Chondrocyte (in vitro differentiated cells): Measurements from ENCODE around the gene CADM1. TPM values are rescaled to one million over a fixed set of nuclear protein-coding genes. Genes with fewer than 3 reads are reported as not detected.
A peak's percentile ranks its signal among the peaks of the same experiment; 100 is the strongest.

Source experiments
- DNase-seq: peaks from one replicate; pipeline ENCODE4 v3.0.0; 2021; ENCODE audit warnings: mixed read lengths, low spot score
- H3K27ac Mint-ChIP-seq: one replicate; pipeline ENCODE4 v1.8.0; 2021; ENCODE audit warnings: mild to moderate bottlenecking, moderate library complexity, mixed read lengths; ENCODE audit not compliant: unreplicated experiment
- H3K27me3 Mint-ChIP-seq: 2 replicates; pipeline ENCODE4 v1.8.0; 2021; ENCODE audit warnings: low read depth, mixed read lengths
- H3K36me3 Mint-ChIP-seq: 2 replicates; pipeline ENCODE4 v1.8.0; 2021; ENCODE audit warnings: low read depth, mixed read lengths
- H3K4me1 Mint-ChIP-seq: 2 replicates; pipeline ENCODE4 v1.8.0; 2021; ENCODE audit warnings: low read depth, mild to moderate bottlenecking, mixed read lengths
- H3K4me3 Mint-ChIP-seq: one replicate; pipeline ENCODE4 v1.8.0; 2021; ENCODE audit warnings: mild to moderate bottlenecking, moderate library complexity, mixed read lengths; ENCODE audit not compliant: unreplicated experiment
- H3K9me3 Mint-ChIP-seq: 2 replicates; pipeline ENCODE4 v1.8.0; 2021; ENCODE audit warnings: low read depth, mixed read lengths
- CTCF ChIP-seq: fragments of 200-600 bp; sonication (generic); IDR thresholded peaks from 2 replicates; pipeline ENCODE4 v1.5.0; 2021; ENCODE audit warnings: antibody characterized with exemption, mild to moderate bottlenecking, moderate library complexity
- total RNA-seq: library from RNA; stranded (reverse); gene quantifications from 3 replicates; pipeline ENCODE4 v1.2.1, GENCODE V29; 2021

The CADM1 gene
- total RNA-seq, 1 donor from 2014 or later = 29.0 TPM

- TF ChIP-seq CTCF = no peak
Measured at GRCh38 chr11:115198321-115198741, 305.9 kb downstream of the CADM1 start.

GRCh38 chr11:115197433-115197832, 306.8 kb downstream of the CADM1 start:
- no peak for TF ChIP-seq CTCF
- Mint-ChIP-seq H3K27me3 (no peaks in the 10 kb centered on the region), H3K4me3 (no peak overlapping the region), H3K36me3 (no peaks in the 10 kb centered on the region), H3K9me3 (no peaks in the 10 kb centered on the region), H3K4me1 (peaks cover 66% of the 10 kb centered on the region), H3K27ac (peak overlapping the region; percentile 88)
- DNase-seq = no peak

More at GRCh38 chr11:115198321-115198741, 305.9 kb downstream of the CADM1 start:
- H3K27me3 Mint-ChIP-seq = no peaks in the 10 kb centered on the region
- peak overlapping the region; percentile 55 for H3K4me3 Mint-ChIP-seq
- peak overlapping the region; percentile 88 for H3K27ac Mint-ChIP-seq
- H3K36me3 Mint-ChIP-seq = no peaks in the 10 kb centered on the region
- no peak for DNase-seq
- peaks cover 74% of the 10 kb centered on the region for H3K4me1 Mint-ChIP-seq
- no peaks in the 10 kb centered on the region for H3K9me3 Mint-ChIP-seq

GRCh38 chr11:115197031-115197430, 307.2 kb downstream of the CADM1 start:
- DNase-seq = no peak
- Mint-ChIP-seq H3K4me1 (peaks cover 62% of the 10 kb centered on the region), H3K36me3 (no peaks in the 10 kb centered on the region), H3K4me3 (no peak overlapping the region), H3K27me3 (no peaks in the 10 kb centered on the region), H3K27ac (peak overlapping the region; percentile 88), H3K9me3 (no peaks in the 10 kb centered on the region)
- TF ChIP-seq CTCF = no peak

GRCh38 chr11:115194802-115195110, 309.5 kb downstream of the CADM1 start:
- TF ChIP-seq CTCF = no peak
- Mint-ChIP-seq H3K4me3 (no peak overlapping the region), H3K27ac (no peak overlapping the region), H3K27me3 (no peaks in the 10 kb centered on the region), H3K4me1 (peaks cover 39% of the 10 kb centered on the region), H3K36me3 (no peaks in the 10 kb centered on the region), H3K9me3 (no peaks in the 10 kb centered on the region)
- DNase-seq = no peak

GRCh38 chr11:115193914-115194801, 310.1 kb downstream of the CADM1 start:
- Mint-ChIP-seq H3K27me3 (no peaks in the 10 kb centered on the region), H3K4me1 (peaks cover 33% of the 10 kb centered on the region), H3K36me3 (no peaks in the 10 kb centered on the region), H3K9me3 (no peaks in the 10 kb centered on the region), H3K27ac (no peak overlapping the region), H3K4me3 (no peak overlapping the region)
- no peak for TF ChIP-seq CTCF
- no peak for DNase-seq
